Measurements from ENCODE around the gene ATP2B3.

The ATP2B3 gene

GRCh38 chrX:153623310-153624029 is 106.0 kb downstream of the ATP2B3 start:
- DNase-seq: no peak

- no peak for DNase-seq
These were observed 107.0 kb downstream of the ATP2B3 start for GRCh38 chrX:153624196-153625091.

- no peak for DNase-seq
These were observed 108.0 kb downstream of the ATP2B3 start for GRCh38 chrX:153625271-153626024.

GRCh38 chrX:153626025-153626633 is 108.7 kb downstream of the ATP2B3 start:
- no peak for DNase-seq

GRCh38 chrX:153626863-153627674 is 109.6 kb downstream of the ATP2B3 start:
- DNase-seq: no peak

GRCh38 chrX:153627675-153628111 is 110.3 kb downstream of the ATP2B3 start:
- DNase-seq: no peak

- no peak for DNase-seq
These were observed 110.7 kb downstream of the ATP2B3 start for GRCh38 chrX:153628129-153628528.

GRCh38 chrX:153628665-153629064 is 111.2 kb downstream of the ATP2B3 start:
- no peak for DNase-seq

- no peak for DNase-seq
These were observed 113.9 kb downstream of the ATP2B3 start for GRCh38 chrX:153631346-153631745.

GRCh38 chrX:153631907-153632594 is 114.6 kb downstream of the ATP2B3 start:
- DNase-seq: no peak
